Mesenchymal stem cell (in vitro differentiated cells and primary cell): Measurements from ENCODE around the gene CLOCK.

Experiments
- DNase-seq: peaks from one replicate; pipeline ENCODE4 v3.0.0-alpha.2; 2013
- H2AFZ ChIP-seq: one replicate; pipeline ENCODE4 v1.6.1; 2013; ENCODE audit warnings: low read depth, mild to moderate bottlenecking, control low read depth, inconsistent platforms, low read length, moderate library complexity
- H2AK5ac ChIP-seq: 2 replicates; pipeline ENCODE4 v1.6.1; 2013; ENCODE audit warnings: low read length, moderate library complexity, mild to moderate bottlenecking, inconsistent platforms; ENCODE audit not compliant: severe bottlenecking
- H2BK120ac ChIP-seq: one replicate; pipeline ENCODE4 v1.6.1; 2013; ENCODE audit warnings: low read depth, mild to moderate bottlenecking, inconsistent platforms, low read length, moderate library complexity
- H2BK12ac ChIP-seq, 2 experiments: one replicate each; pipeline ENCODE4 v1.6.1; 2013; ENCODE audit warnings: inconsistent platforms in 2 of 2, low read length in 2 of 2, mild to moderate bottlenecking in 2 of 2, moderate library complexity in 2 of 2, control low read depth in 1 of 2
- H2BK15ac ChIP-seq: one replicate; pipeline ENCODE4 v1.6.1; 2013; ENCODE audit warnings: mild to moderate bottlenecking, low read depth, inconsistent platforms; ENCODE audit not compliant: poor library complexity, severe bottlenecking
- H2BK5ac ChIP-seq: 2 replicates; pipeline ENCODE4 v1.6.1; 2013; ENCODE audit warnings: low read depth, mild to moderate bottlenecking, low read length, control low read depth, inconsistent platforms; ENCODE audit not compliant: poor library complexity, severe bottlenecking
- H3K14ac ChIP-seq, 2 experiments: one replicate each; pipeline ENCODE4 v1.6.1; 2013; ENCODE audit warnings: inconsistent platforms in 2 of 2, low read length in 2 of 2, control low read depth in 1 of 2, mild to moderate bottlenecking in 1 of 2, moderate library complexity in 1 of 2
- H3K18ac ChIP-seq, 2 experiments: one replicate each; pipeline ENCODE4 v1.6.1; 2013; ENCODE audit warnings: inconsistent platforms in 2 of 2, low read length in 2 of 2, control low read depth in 1 of 2, low read depth in 1 of 2, mild to moderate bottlenecking in 1 of 2
- H3K23ac ChIP-seq, 2 experiments: one replicate each; pipeline ENCODE4 v1.6.1; 2013; ENCODE audit warnings: inconsistent platforms in 2 of 2, low read length in 2 of 2, mild to moderate bottlenecking in 2 of 2, moderate library complexity in 2 of 2, control low read depth in 1 of 2
- H3K27ac ChIP-seq: 2 replicates; pipeline ENCODE4 v1.5.1; 2013; ENCODE audit warnings: mild to moderate bottlenecking, moderate library complexity, low read length, control low read depth, inconsistent platforms; ENCODE audit not compliant: poor library complexity, severe bottlenecking
- H3K27me3 ChIP-seq, 2 experiments: 2 replicates each; pipeline versions ENCODE4 v1.6.1 to v1.7.0; 2013; ENCODE audit warnings: low read length in 2 of 2, mild to moderate bottlenecking in 2 of 2, moderate library complexity in 2 of 2, control low read depth in 1 of 2, inconsistent platforms in 1 of 2; ENCODE audit not compliant: control insufficient read depth in 1 of 2, insufficient read depth in 1 of 2
- H3K36me3 ChIP-seq, 2 experiments: 2 replicates each; pipeline versions ENCODE4 v1.6.1 to v1.7.0; 2013; ENCODE audit warnings: low read length in 2 of 2, control low read depth in 1 of 2, inconsistent platforms in 1 of 2, low read depth in 1 of 2, mild to moderate bottlenecking in 1 of 2; ENCODE audit not compliant: insufficient read depth in 2 of 2, control insufficient read depth in 1 of 2
- H3K4ac ChIP-seq, 2 experiments: one replicate each; pipeline ENCODE4 v1.6.1; 2013; ENCODE audit warnings: inconsistent platforms in 2 of 2, low read length in 2 of 2, mild to moderate bottlenecking in 2 of 2, moderate library complexity in 2 of 2, control low read depth in 1 of 2, low read depth in 1 of 2
- H3K4me1 ChIP-seq: 2 replicates; pipeline ENCODE4 v1.6.1; 2013; ENCODE audit warnings: low read depth, low read length, control low read depth; ENCODE audit not compliant: control insufficient read depth, insufficient read depth
- H3K4me2 ChIP-seq: 2 replicates; pipeline ENCODE4 v1.6.1; 2013; ENCODE audit warnings: low read length, mild to moderate bottlenecking, inconsistent platforms; ENCODE audit not compliant: poor library complexity, severe bottlenecking
- H3K4me3 ChIP-seq, 2 experiments: 2 replicates each; pipeline versions ENCODE4 v1.5.1 to v1.7.0; 2013; ENCODE audit warnings: low read length in 2 of 2, mild to moderate bottlenecking in 2 of 2, control low read depth in 1 of 2, low read depth in 1 of 2; ENCODE audit not compliant: insufficient read depth in 1 of 2
- H3K79me1 ChIP-seq: replicated peaks from 2 replicates; pipeline ENCODE4 v1.6.1; 2013; ENCODE audit warnings: mild to moderate bottlenecking, control low read depth, low read length, inconsistent platforms; ENCODE audit not compliant: poor library complexity, severe bottlenecking
- H3K9ac ChIP-seq: 2 replicates; pipeline ENCODE4 v1.7.0; 2013; ENCODE audit warnings: mild to moderate bottlenecking, low read length, moderate library complexity
- H3K9me3 ChIP-seq: 2 replicates; pipeline ENCODE4 v1.7.0; 2013; ENCODE audit warnings: mild to moderate bottlenecking, low read length; ENCODE audit not compliant: control insufficient read depth
- H4K8ac ChIP-seq: one replicate; pipeline ENCODE4 v1.6.1; 2013; ENCODE audit warnings: inconsistent platforms, mild to moderate bottlenecking, low read length, moderate library complexity
- H4K91ac ChIP-seq: one replicate; pipeline ENCODE4 v1.6.1; 2013; ENCODE audit warnings: mild to moderate bottlenecking, low read length, inconsistent platforms
- WGBS: methylation state at CpG from one replicate; pipeline ENCODE4 v1.1.7; 2013; ENCODE audit warnings: mixed read lengths; 5-methylcytosine and 5-hydroxymethylcytosine counted together

CLOCK gene

GRCh38 chr4:55503169-55503568 lies 43.5 kb downstream of the CLOCK start:
- no peak overlapping the region for H2AK5ac ChIP-seq
- H3K4me1 ChIP-seq = no peaks in the 10 kb centered on the region
- no peak overlapping the region for H3K4me2 ChIP-seq
- H4K91ac ChIP-seq = no peak overlapping the region
- no peaks in the 10 kb centered on the region for H3K9me3 ChIP-seq
- no peak overlapping the region for H3K14ac ChIP-seq
- no peaks in the 10 kb centered on the region for H3K27me3 ChIP-seq
- H2BK12ac ChIP-seq = no peak overlapping the region
- no peak overlapping the region for H3K4me3 ChIP-seq
- no peak overlapping the region for H3K27ac ChIP-seq
- no peak overlapping the region for H2BK120ac ChIP-seq
- no peak overlapping the region for H2BK15ac ChIP-seq
- H3K79me1 ChIP-seq = peaks cover 26% of the 10 kb centered on the region
- DNase-seq = peak; percentile 78
- no peak overlapping the region for H3K4ac ChIP-seq
- no peak overlapping the region for H3K23ac ChIP-seq
- no peak overlapping the region for H3K18ac ChIP-seq
- no peak overlapping the region for H2BK5ac ChIP-seq
- no peak overlapping the region for H4K8ac ChIP-seq
- H3K9ac ChIP-seq = no peak overlapping the region
- 91% methylated on average over 1 of the region's 2 CpGs for WGBS
- H2AFZ ChIP-seq = no peak overlapping the region
- H3K36me3 ChIP-seq = peaks cover 7 to 13% of the 10 kb centered on the region in 2 experiments

DNA sequence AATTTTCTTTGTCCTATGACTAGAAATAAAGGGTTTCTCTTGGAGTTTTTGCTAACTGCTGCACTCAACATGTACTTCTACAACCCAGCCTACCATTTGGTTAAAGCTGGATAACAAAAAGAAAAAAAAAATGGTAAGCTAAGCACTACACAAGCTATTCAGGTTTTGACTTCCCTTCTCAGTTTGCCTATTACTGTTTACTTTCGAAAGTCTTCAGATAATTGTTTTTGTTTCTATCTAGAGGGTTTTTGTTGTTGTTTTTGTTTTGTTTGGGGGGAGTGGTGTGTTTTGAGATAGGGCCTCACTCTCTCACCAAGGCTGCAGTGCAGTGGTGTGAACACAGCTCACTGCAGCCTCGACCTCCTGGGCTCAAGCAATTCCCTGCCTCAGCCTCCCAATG lies 46.6 kb downstream of the CLOCK start:
- Histone ChIP-seq H3K14ac (no peak overlapping the region), H3K18ac (no peak overlapping the region), H2AFZ (no peak overlapping the region), H2BK15ac (no peak overlapping the region), H2BK5ac (no peak overlapping the region), H2AK5ac (no peak overlapping the region), H3K4ac (no peak overlapping the region), H3K27ac (no peak overlapping the region), H2BK12ac (no peak overlapping the region), H4K8ac (no peak overlapping the region), H3K79me1 (peaks cover 28% of the 10 kb centered on the region), H2BK120ac (no peak overlapping the region), H3K4me3 (no peak overlapping the region), H3K23ac (no peak overlapping the region), H3K27me3 (no peaks in the 10 kb centered on the region), H3K9ac (no peak overlapping the region), H3K4me1 (no peaks in the 10 kb centered on the region), H3K9me3 (no peaks in the 10 kb centered on the region), H3K4me2 (no peak overlapping the region), H4K91ac (no peak overlapping the region), H3K36me3 (peaks cover 8 to 12% of the 10 kb centered on the region in 2 experiments)
- DNase-seq = no peak
- 98% methylated on average over 2 of the region's 2 CpGs for WGBS

- Histone ChIP-seq H3K4ac (no peak overlapping the region), H3K4me1 (no peaks in the 10 kb centered on the region), H3K4me2 (no peak overlapping the region), H3K4me3 (no peak overlapping the region), H2BK12ac (no peak overlapping the region), H3K23ac (no peak overlapping the region), H4K8ac (no peak overlapping the region), H3K79me1 (peaks cover 33% of the 10 kb centered on the region), H2BK5ac (no peak overlapping the region), H2BK120ac (no peak overlapping the region), H3K14ac (peak overlapping the region in 1 of 2 experiments; percentile 65), H2AK5ac (peak overlapping the region; percentile 56), H3K36me3 (peaks cover 8 to 14% of the 10 kb centered on the region in 2 experiments), H3K18ac (peak overlapping the region in 1 of 2 experiments; percentile 8), H3K27ac (no peak overlapping the region), H2AFZ (no peak overlapping the region), H3K27me3 (no peaks in the 10 kb centered on the region), H3K9ac (no peak overlapping the region), H3K9me3 (no peaks in the 10 kb centered on the region), H2BK15ac (no peak overlapping the region), H4K91ac (no peak overlapping the region)
- WGBS = 83% methylated on average over 10 of the region's 10 CpGs
- no peak for DNase-seq
Measured at GRCh38 chr4:55499495-55499894, 47.2 kb downstream of the CLOCK start.

GRCh38 chr4:55498051-55498450 lies 48.7 kb downstream of the CLOCK start:
- H3K14ac ChIP-seq = no peak overlapping the region
- no peak overlapping the region for H3K4ac ChIP-seq
- H3K9ac ChIP-seq = no peak overlapping the region
- H2BK12ac ChIP-seq = no peak overlapping the region
- WGBS = 88% methylated on average over 2 of the region's 3 CpGs
- H3K18ac ChIP-seq = no peak overlapping the region
- H2BK120ac ChIP-seq = no peak overlapping the region
- no peak overlapping the region for H2BK15ac ChIP-seq
- H2BK5ac ChIP-seq = no peak overlapping the region
- H3K4me1 ChIP-seq = no peaks in the 10 kb centered on the region
- no peak overlapping the region for H4K8ac ChIP-seq
- H3K4me2 ChIP-seq = no peak overlapping the region
- no peak overlapping the region for H2AK5ac ChIP-seq
- no peak overlapping the region for H3K23ac ChIP-seq
- H2AFZ ChIP-seq = no peak overlapping the region
- no peak overlapping the region for H3K27ac ChIP-seq
- H3K27me3 ChIP-seq = no peaks in the 10 kb centered on the region
- H3K4me3 ChIP-seq = no peak overlapping the region
- H3K36me3 ChIP-seq = peaks cover 8 to 18% of the 10 kb centered on the region in 2 experiments
- peaks cover 38% of the 10 kb centered on the region for H3K79me1 ChIP-seq
- H3K9me3 ChIP-seq = no peaks in the 10 kb centered on the region
- H4K91ac ChIP-seq = no peak overlapping the region
- no peak for DNase-seq
